H1 (cell line): ENCODE measurements around the gene CFD. TPM values are rescaled to one million over a fixed set of nuclear protein-coding genes. Genes with fewer than 3 reads are reported as not detected.

Experiments
- CTCF ChIA-PET: fragments of 300-600 bp; sonication (Branson Sonifier 250); formaldehyde crosslinking; loops from one replicate; lab custom pipeline; 2021; ENCODE audit not compliant: partially characterized antibody; lab: Charles Lee
- POLR2A ChIA-PET: fragments of 300-600 bp; sonication (Branson Sonifier 250); formaldehyde crosslinking; loops from one replicate; lab custom pipeline; 2021; ENCODE audit warnings: inconsistent platforms; ENCODE audit not compliant: partially characterized antibody; lab: Charles Lee
- DNase-seq, 2 experiments: peaks; one replicate each; pipeline versions ENCODE4 v3.0.0 to v3.0.0-alpha.2; 2010 to 2022; ENCODE audit warnings: low spot score in 2 of 2, low read depth in 1 of 2, mixed read lengths in 1 of 2
- FAIRE-seq: peaks from 2 replicates; lab custom pipeline; 2011; peaks lifted over from hg19 to GRCh38; lab: Jason Lieb, UNC
- H2AFZ ChIP-seq: 2 replicates; pipeline ENCODE4 v1.8.1; 2012; ENCODE audit warnings: low read length, inconsistent platforms
- H2AK5ac ChIP-seq: 2 replicates; pipeline ENCODE4 v1.6.1; 2013; ENCODE audit warnings: low read depth, low read length
- H2BK120ac ChIP-seq: replicated peaks from 2 replicates; pipeline ENCODE3; 2013; ENCODE audit warnings: low read depth, low read length, inconsistent platforms
- H2BK12ac ChIP-seq: 2 replicates; pipeline ENCODE4 v1.6.1; 2013; ENCODE audit warnings: low read depth, low read length
- H2BK15ac ChIP-seq: 2 replicates; pipeline ENCODE4 v1.6.1; 2013; ENCODE audit warnings: low read length
- H2BK20ac ChIP-seq: 2 replicates; pipeline ENCODE4 v1.6.1; 2013; ENCODE audit warnings: low read length
- H2BK5ac ChIP-seq: 2 replicates; pipeline ENCODE4 v1.6.1; 2013; ENCODE audit warnings: low read depth, low read length
- H3K14ac ChIP-seq: 2 replicates; pipeline ENCODE4 v1.6.1; 2013; ENCODE audit warnings: inconsistent platforms; ENCODE audit not compliant: insufficient read length
- H3K18ac ChIP-seq: 2 replicates; pipeline ENCODE4 v1.6.1; 2013; ENCODE audit warnings: low read length; ENCODE audit errors: extremely low read depth
- H3K23ac ChIP-seq: 2 replicates; pipeline ENCODE4 v1.6.1; 2013; ENCODE audit warnings: inconsistent platforms; ENCODE audit not compliant: insufficient read length
- H3K23me2 ChIP-seq: 2 replicates; pipeline ENCODE4 v1.6.1; 2013; ENCODE audit warnings: low read depth, low read length
- H3K27ac ChIP-seq: 2 replicates; pipeline ENCODE4 v1.6.1; 2011; ENCODE audit warnings: low read depth, low read length, inconsistent platforms
- H3K27me3 ChIP-seq, 4 experiments: replicated peaks in 1 of 4; 1 replicate in 1 of 4; 2 replicates in 3 of 4; pipeline versions ENCODE4 v1.6.1 to v1.8.1; 2011 to 2013; ENCODE audit warnings: low read length in 3 of 4, mild to moderate bottlenecking in 3 of 4, inconsistent platforms in 2 of 4, mixed read lengths in 2 of 4, moderate library complexity in 1 of 4; ENCODE audit not compliant: control insufficient read depth in 3 of 4, insufficient read depth in 3 of 4; ENCODE audit errors: extremely low read depth in 1 of 4
- H3K36me3 ChIP-seq, 4 experiments: 2 replicates each; pipeline versions ENCODE4 v1.6.1 to v1.8.1; 2011 to 2013; ENCODE audit warnings: mild to moderate bottlenecking in 4 of 4, low read length in 3 of 4, moderate library complexity in 2 of 4, control low read depth in 1 of 4, inconsistent platforms in 1 of 4; ENCODE audit not compliant: insufficient read depth in 4 of 4, control insufficient read depth in 2 of 4
- H3K4ac ChIP-seq: replicated peaks from 2 replicates; pipeline ENCODE3; 2013; ENCODE audit warnings: low read length, low read depth, mixed read lengths, inconsistent platforms; ENCODE audit not compliant: insufficient read length
- H3K4me1 ChIP-seq, 4 experiments: replicated peaks in 1 of 4; 1 replicate in 1 of 4; 2 replicates in 3 of 4; pipeline versions ENCODE4 v1.6.1 to v1.8.1; 2011 to 2013; ENCODE audit warnings: low read length in 3 of 4, inconsistent platforms in 2 of 4, mixed read lengths in 1 of 4; ENCODE audit not compliant: insufficient read depth in 4 of 4, control insufficient read depth in 3 of 4
- H3K4me2 ChIP-seq, 2 experiments: 2 replicates each; pipeline versions ENCODE4 v1.6.1 to v1.8.1; 2011 to 2013; ENCODE audit warnings: low read depth in 2 of 2, low read length in 2 of 2, control low read depth in 1 of 2, inconsistent platforms in 1 of 2, mild to moderate bottlenecking in 1 of 2; ENCODE audit not compliant: insufficient read depth in 1 of 2
- H3K4me3 ChIP-seq, 4 experiments: fragments of 200-600, 300-600 bp in 1 of 4; sonication (generic), shearing (Covaris generic), sonication (Bioruptor Twin) in 1 of 4; 2 replicates each; pipeline versions ENCODE4 v1.5.1 to v1.8.1; 2011 to 2016; ENCODE audit warnings: low read length in 4 of 4, low read depth in 3 of 4, control low read depth in 2 of 4, inconsistent platforms in 2 of 4, mild to moderate bottlenecking in 2 of 4, mixed read lengths in 1 of 4, moderate library complexity in 1 of 4; ENCODE audit not compliant: insufficient read depth in 2 of 4; ENCODE audit errors: extremely low read depth in 1 of 4
- H3K56ac ChIP-seq: replicated peaks from 2 replicates; pipeline ENCODE3; 2013; ENCODE audit warnings: low read depth, mild to moderate bottlenecking, mixed read lengths, low read length, inconsistent platforms; ENCODE audit not compliant: insufficient read length
- H3K79me1 ChIP-seq: 2 replicates; pipeline ENCODE4 v1.6.1; 2013; ENCODE audit warnings: low read depth, low read length, control low read depth
- H3K79me2 ChIP-seq, 2 experiments: 2 replicates each; pipeline versions ENCODE4 v1.6.1 to v1.8.1; 2012 to 2013; ENCODE audit warnings: low read length in 2 of 2, mild to moderate bottlenecking in 2 of 2, inconsistent platforms in 1 of 2; ENCODE audit not compliant: insufficient read depth in 2 of 2, control insufficient read depth in 1 of 2
- H3K9ac ChIP-seq, 4 experiments: replicated peaks in 1 of 4; 1 replicate in 1 of 4; 2 replicates in 3 of 4; pipeline versions ENCODE4 v1.6.1 to v1.8.1; 2011 to 2013; ENCODE audit warnings: low read depth in 3 of 4, low read length in 3 of 4, control low read depth in 2 of 4, mild to moderate bottlenecking in 2 of 4, moderate library complexity in 2 of 4, inconsistent platforms in 1 of 4; ENCODE audit errors: extremely low read depth in 1 of 4
- H3K9me3 ChIP-seq, 2 experiments: 2 replicates each; pipeline versions ENCODE4 v1.6.1 to v1.8.1; 2012 to 2013; ENCODE audit warnings: mild to moderate bottlenecking in 2 of 2, moderate library complexity in 2 of 2, control low read depth in 1 of 2, inconsistent platforms in 1 of 2, low read depth in 1 of 2, low read length in 1 of 2, mixed read lengths in 1 of 2; ENCODE audit not compliant: insufficient read depth in 2 of 2
- H4K20me1 ChIP-seq, 2 experiments: replicated peaks in 1 of 2; 2 replicates each; pipeline versions ENCODE3 to v1.8.1; 2011 to 2013; ENCODE audit warnings: inconsistent platforms in 2 of 2, low read length in 2 of 2, mild to moderate bottlenecking in 1 of 2; ENCODE audit not compliant: insufficient read depth in 2 of 2, control insufficient read depth in 1 of 2
- H4K5ac ChIP-seq: 2 replicates; pipeline ENCODE4 v1.6.1; 2013; ENCODE audit warnings: low read length, low read depth, mixed read lengths, inconsistent platforms; ENCODE audit not compliant: insufficient read length
- H4K8ac ChIP-seq: 2 replicates; pipeline ENCODE4 v1.8.0; 2013; ENCODE audit warnings: mild to moderate bottlenecking, moderate library complexity, low read length, inconsistent platforms; ENCODE audit not compliant: insufficient read depth; ENCODE audit errors: extremely low read depth
- H4K91ac ChIP-seq: replicated peaks from 2 replicates; pipeline ENCODE3; 2013; ENCODE audit warnings: low read length, mixed read lengths, inconsistent platforms; ENCODE audit not compliant: insufficient read length
- BCL11A ChIP-seq, 2 experiments: IDR thresholded peaks; one replicate each; pipeline ENCODE4 v1.6.1; 2011; ENCODE audit warnings: low read depth in 2 of 2, low read length in 2 of 2, mild to moderate bottlenecking in 2 of 2
- CBX5 ChIP-seq: fragments of 300-800, 300-1000 bp; sonication (generic); IDR thresholded peaks from 2 replicates; pipeline ENCODE4 v1.7.1; 2016; ENCODE audit warnings: antibody characterized with exemption, low read length, low read depth
- EP300 ChIP-seq, 2 experiments: IDR thresholded peaks; 1 replicate in 1 of 2; 2 replicates in 1 of 2; pipeline ENCODE4 v1.6.1; 2011 to 2012; ENCODE audit warnings: low read depth in 2 of 2, low read length in 2 of 2, mild to moderate bottlenecking in 2 of 2, borderline replicate concordance in 1 of 2, inconsistent platforms in 1 of 2, moderate library complexity in 1 of 2
- KDM5A ChIP-seq: fragments of 200-600 bp; IDR thresholded peaks from 2 replicates; pipeline ENCODE4 v1.7.1; 2012; ENCODE audit warnings: mild to moderate bottlenecking, low read length, inconsistent platforms, mixed read lengths
- NANOG ChIP-seq: IDR thresholded peaks from 2 replicates; pipeline ENCODE4 v1.6.1; 2011; ENCODE audit warnings: low read length, low read depth, mild to moderate bottlenecking, inconsistent platforms; ENCODE audit not compliant: insufficient read depth, poor library complexity, severe bottlenecking
- POLR2AphosphoS5 ChIP-seq: IDR thresholded peaks from 2 replicates; pipeline ENCODE4 v1.6.1; 2011; ENCODE audit warnings: low read depth, low read length
- RXRA ChIP-seq: IDR thresholded peaks from 2 replicates; pipeline ENCODE4 v1.6.1; 2011; ENCODE audit warnings: low read depth, mild to moderate bottlenecking, low read length, moderate library complexity; ENCODE audit not compliant: insufficient read depth
- SUZ12 ChIP-seq: fragments of 200-600 bp; sonication (generic); IDR thresholded peaks from 2 replicates; pipeline ENCODE4 v1.6.1; 2012; ENCODE audit warnings: mild to moderate bottlenecking, inconsistent platforms, low read length, moderate library complexity, mixed read lengths
- WGBS, 2 experiments: shearing (Covaris generic) in 1 of 2; methylation state at CpG; one replicate each; pipeline versions ENCODE4 v1.1.6 to v1.1.7; 2013 to 2015; ENCODE audit warnings: low lambda C conversion rate in 2 of 2, mixed read lengths in 2 of 2, inconsistent platforms in 1 of 2, low coverage in 1 of 2, missing lambda C conversion rate in 1 of 2; ENCODE audit not compliant: insufficient replicate concordance in 2 of 2, insufficient coverage in 1 of 2, insufficient read length in 1 of 2; ENCODE audit errors: extremely low coverage in 1 of 2, missing lambda C conversion rate in 1 of 2; 5-methylcytosine and 5-hydroxymethylcytosine counted together
- polyA plus RNA-seq, 7 experiments: library from polyadenylated mRNA; depleted of rRNA in 3 of 7; stranded (reverse) in 5 of 7; unstranded in 2 of 7; fragments of >200 nt in 5 of 7; fragments of 200-250 nt in 2 of 7; gene quantifications; 1 replicate in 5 of 7; 2 replicates in 1 of 7; 4 replicates in 1 of 7; pipeline versions ENCODE4 v1.2.1 to v1.2.3, GENCODE V29; 2011 to 2013; ENCODE audit warnings: missing spikeins in 2 of 7, mixed read lengths in 2 of 7
- total RNA-seq: library from RNA; stranded (reverse); fragmentation: NEBNext Ultra II Directional; extraction: Animal tissue kit (Norgen Biotek cat#: 25700); gene quantifications from 2 replicates; pipeline ENCODE4 v1.2.1, GENCODE V29; 2021

CFD gene
- total and polyA plus RNA-seq, 2 of the 8 experiments (the other 6 are each of a cell fraction or from before 2014, with no cell fraction given), result 1.7 to 2.8 TPM

- H4K8ac ChIP-seq, result peak overlapping the region; percentile 71; the same call in 1 of the 2 replicates
- no peak for DNase-seq
- no peak overlapping the region for H3K56ac ChIP-seq
- H3K4me2 ChIP-seq, result peak overlapping the region in 1 of 2 experiments; percentile 35; a peak in 2 of 4 replicates
- 73% methylated on average over 10 of the region's 16 CpGs; no CpG with 5 or more reads in 1 of the 2 experiments for WGBS, 2 experiments
- H2AFZ ChIP-seq, result no peak overlapping the region
- peak overlapping the region; percentile 87; the same call in 1 of the 2 replicates for H2BK12ac ChIP-seq
- H3K4me1 ChIP-seq, result peaks cover 3 to 18% (median 7%) of the 10 kb centered on the region in 4 experiments
- H3K4ac ChIP-seq, result peak overlapping the region; percentile 78
- H4K5ac ChIP-seq, result no peak overlapping the region
- no peak overlapping the region for H3K14ac ChIP-seq
- no peaks in the 10 kb centered on the region; the same call in 1 of the 2 replicates for H3K79me1 ChIP-seq
- H3K36me3 ChIP-seq, result peaks cover 0 to 12% (median 0%) of the 10 kb centered on the region in 4 experiments; a peak in 2 of 8 replicates
- H2BK120ac ChIP-seq, result no peak overlapping the region
- H3K27me3 ChIP-seq, result peaks cover 0 to 5% (median 0%) of the 10 kb centered on the region in 4 experiments; a peak in 2 of 7 replicates
- no peak overlapping the region for H2BK5ac ChIP-seq
- peak overlapping the region in 1 of 4 experiments; percentile 38; a peak in 2 of 7 replicates for H3K9ac ChIP-seq
- H3K27ac ChIP-seq, result no peak overlapping the region
- peaks cover 0 to 3% of the 10 kb centered on the region in 2 experiments; a peak in 1 of 4 replicates for H3K9me3 ChIP-seq
- H3K79me2 ChIP-seq, result no peaks in the 10 kb centered on the region
- peaks cover 4 to 8% of the 10 kb centered on the region in 2 experiments for H4K20me1 ChIP-seq
- H2BK20ac ChIP-seq, result no peak overlapping the region
- no peak overlapping the region for H3K23ac ChIP-seq
- H3K18ac ChIP-seq, result peak overlapping the region; percentile 71
- no peak overlapping the region for H2BK15ac ChIP-seq
- H4K91ac ChIP-seq, result no peak overlapping the region
- no peak for FAIRE-seq
- CTCF ChIA-PET, result interaction anchor here (0.6 to 2.6 kb wide), 15 partner anchors 8 to 371 kb away, joined by 3 to 9 read pairs (median 4); partner anchors contain the start of gene MISP
- H3K4me3 ChIP-seq, result no peak overlapping the region
- peaks cover 5% of the 10 kb centered on the region; the same call in 1 of the 2 replicates for H3K23me2 ChIP-seq
- no peak overlapping the region for H2AK5ac ChIP-seq
- POLR2A ChIA-PET, result interaction anchor here (0.6 to 1.3 kb wide), 5 partner anchors 33 to 69 kb away, joined by 3 to 5 read pairs (median 3); no protein-coding TSS in a partner anchor
- TF ChIP-seq BCL11A (IDR thresholded peaks at IDR 0.05; ENCODE audit: low read depth in 2 of 2, low read length in 2 of 2), result no peak
- TF ChIP-seq SUZ12, result no peak
- no peak for TF ChIP-seq RXRA
- TF ChIP-seq POLR2AphosphoS5, result no peak
- no peak for TF ChIP-seq EP300 (IDR thresholded peaks at IDR 0.05; ENCODE audit: borderline replicate concordance in 1 of 2, low read depth in 2 of 2, low read length in 2 of 2)
- TF ChIP-seq NANOG, result no peak
- no peak for TF ChIP-seq KDM5A
- TF ChIP-seq CBX5, result no peak
Measured at GRCh38 chr19:867301-867793, 7.9 kb downstream of the CFD start.
